CMK (cell line): ENCODE measurements around the gene STON2.
"Not testable (repeated sequence)": the region's sequence is repeated elsewhere in the genome, so short reads cannot be mapped to it uniquely, and the experiment has no call there.

Experiments used
- DNase-seq: peaks from one replicate; pipeline ENCODE4 v3.0.0-alpha.2; 2010; ENCODE audit warnings: low read depth

The STON2 gene

GRCh38 chr14:81380009-81380408 lies 20.1 kb downstream of the STON2 start:
- DNase-seq = not testable (repeated sequence)

- DNase-seq = no peak
Observed at GRCh38 chr14:81371802-81372201, 28.3 kb downstream of the STON2 start.

GRCh38 chr14:81367563-81367962 lies 32.6 kb downstream of the STON2 start:
- no peak for DNase-seq

GRCh38 chr14:81366884-81367283 lies 33.2 kb downstream of the STON2 start:
- DNase-seq = no peak

- no peak for DNase-seq
Observed at GRCh38 chr14:81366214-81366613, 33.9 kb downstream of the STON2 start.

- DNase-seq = no peak
Observed at GRCh38 chr14:81363746-81364378, 36.3 kb downstream of the STON2 start.

GRCh38 chr14:81353691-81354323 lies 46.3 kb downstream of the STON2 start:
- no peak for DNase-seq

- no peak for DNase-seq
Observed at GRCh38 chr14:81352413-81352812, 47.7 kb downstream of the STON2 start.

GRCh38 chr14:81351205-81351604 lies 48.9 kb downstream of the STON2 start:
- DNase-seq = no peak

GRCh38 chr14:81350344-81351130 lies 49.6 kb downstream of the STON2 start:
- DNase-seq = no peak

GRCh38 chr14:81348061-81348460 lies 52.1 kb downstream of the STON2 start:
- no peak for DNase-seq

- no peak for DNase-seq
Observed at GRCh38 chr14:81345781-81346180, 54.3 kb downstream of the STON2 start.

- no peak for DNase-seq
Observed at GRCh38 chr14:81344481-81345160, 55.5 kb downstream of the STON2 start.

GRCh38 chr14:81343701-81344100 lies 56.4 kb downstream of the STON2 start:
- DNase-seq = no peak

- no peak for DNase-seq
Observed at GRCh38 chr14:81342850-81343580, 57.1 kb downstream of the STON2 start.

- no peak for DNase-seq
Observed at GRCh38 chr14:81341781-81342180, 58.3 kb downstream of the STON2 start.

GRCh38 chr14:81341370-81341769 lies 58.8 kb downstream of the STON2 start:
- DNase-seq = no peak

- no peak for DNase-seq
Observed at GRCh38 chr14:81340201-81340600, 59.9 kb downstream of the STON2 start.

- no peak for DNase-seq
Observed at GRCh38 chr14:81337073-81337472, 63.1 kb downstream of the STON2 start.

- DNase-seq = no peak
Observed at GRCh38 chr14:81336009-81336408, 64.1 kb downstream of the STON2 start.

- no peak for DNase-seq
Observed at GRCh38 chr14:81332725-81333124, 67.4 kb downstream of the STON2 start.
